ENCODE data around the gene DMKN. TPM values are rescaled to one million over a fixed set of nuclear protein-coding genes. Genes with fewer than 3 reads are reported as not detected.

DMKN gene
- total and polyA plus RNA-seq, 2 donors (not counting 1 experiment from before 2014, with no cell fraction given), result 2.8 to 14.2 TPM

GRCh38 chr19:35545001-35545854, 31.8 kb upstream of the DMKN start, which contains the start of gene TMEM147:
TMEM147 (plus strand) TSS chr19:35545626; CDS start chr19:35545740, 114 bp downstream.
- no peaks in the 10 kb centered on the region for H3K27me3 ChIP-seq (ENCODE audit: control insufficient read depth, insufficient read depth, low read length)
- peak; percentile 84 to 87 for DNase-seq (ENCODE audit: low read depth in 2 of 2)
- TF ChIP-seq CTCF (conservative IDR thresholded peaks at IDR 0.05 in 1 of 2, IDR thresholded peaks at IDR 0.05 in 1 of 2; ENCODE audit: low read depth in 1 of 2, low read length in 2 of 2) (no peak), EZH2 (IDR thresholded peaks at IDR 0.05; ENCODE audit: low read length, missing control alignments) (no peak)
- peaks cover 5% of the 10 kb centered on the region for H3K4me1 ChIP-seq (ENCODE audit: control insufficient read depth, extremely low read depth, insufficient read depth, low read length)
- H3K79me2 ChIP-seq (ENCODE audit: control insufficient read depth, insufficient read depth, low read length), result peaks cover 18% of the 10 kb centered on the region
- H3K4me3 ChIP-seq (replicated peaks in 1 of 4; ENCODE audit: control extremely low read depth in 1 of 4, insufficient read depth in 1 of 4, low read depth in 3 of 4, low read length in 4 of 4), result peak within 1 kb of the TSS; percentile 71 to 91 (median 74)
- peak within 1 kb of the TSS; percentile 97 for H3K9ac ChIP-seq (ENCODE audit: insufficient read depth, low read length)
- peaks cover 1% of the 10 kb centered on the region for H3K36me3 ChIP-seq (ENCODE audit: control insufficient read depth, insufficient read depth, low read length)
- peak within 1 kb of the TSS; percentile 83 for H3K4me2 ChIP-seq (ENCODE audit: extremely low read depth, insufficient read depth, low read length)
- no peaks in the 10 kb centered on the region for H3K9me3 ChIP-seq (ENCODE audit: control insufficient read depth, insufficient read depth, low read depth, low read length)
- peak within 1 kb of the TSS; percentile 77 for H2AFZ ChIP-seq (ENCODE audit: low read length)
- no peaks in the 10 kb centered on the region for H4K20me1 ChIP-seq (ENCODE audit: control insufficient read depth, extremely low read depth, insufficient read depth, low read length)
- H3K27ac ChIP-seq (ENCODE audit: insufficient read depth, low read length), result peak within 1 kb of the TSS; percentile 86

DNA sequence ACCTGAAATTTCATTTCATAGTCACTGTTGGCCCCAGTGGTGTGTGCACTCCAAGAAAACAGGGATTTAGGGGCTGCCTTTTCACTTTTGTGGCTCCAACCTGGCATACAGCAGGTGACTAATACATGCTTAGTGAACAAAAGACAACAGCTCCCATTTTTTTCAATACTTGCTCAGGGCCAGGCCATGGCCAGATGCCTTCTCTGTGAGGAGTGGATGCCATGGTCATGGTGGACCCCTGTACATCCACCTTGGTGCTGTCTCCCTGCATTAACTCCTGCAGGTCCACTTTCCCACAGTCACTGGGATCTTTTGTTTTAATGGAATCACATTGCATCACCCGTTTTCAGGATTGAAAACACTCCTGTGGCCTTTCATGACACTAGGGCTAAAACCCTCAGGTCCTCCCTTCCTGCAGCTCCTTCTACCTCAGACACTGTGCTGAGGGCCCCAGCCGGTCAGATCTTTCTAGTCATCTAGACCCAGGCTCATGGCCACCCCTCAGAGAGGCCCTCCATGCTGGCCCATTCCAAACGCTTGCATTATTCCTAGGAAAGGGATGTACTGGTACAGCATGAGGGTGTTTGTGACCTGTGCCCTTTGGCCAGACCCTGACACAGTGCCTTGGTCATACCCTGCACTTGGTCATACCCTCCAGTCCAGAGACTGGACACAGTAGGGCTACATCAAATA, 30.8 kb upstream of the DMKN start:
- Histone ChIP-seq H3K27ac (ENCODE audit: insufficient read depth, low read length) (peak overlapping the region; percentile 86), H3K9me3 (ENCODE audit: control insufficient read depth, insufficient read depth, low read depth, low read length) (no peaks in the 10 kb centered on the region), H3K9ac (ENCODE audit: insufficient read depth, low read length) (peak overlapping the region; percentile 97), H3K27me3 (ENCODE audit: control insufficient read depth, insufficient read depth, low read length) (no peaks in the 10 kb centered on the region), H4K20me1 (ENCODE audit: control insufficient read depth, extremely low read depth, insufficient read depth, low read length) (no peaks in the 10 kb centered on the region), H3K79me2 (ENCODE audit: control insufficient read depth, insufficient read depth, low read length) (peaks cover 18% of the 10 kb centered on the region), H3K4me3 (replicated peaks in 1 of 4; ENCODE audit: control extremely low read depth in 1 of 4, insufficient read depth in 1 of 4, low read depth in 3 of 4, low read length in 4 of 4) (peak overlapping the region; percentile 71 to 91 (median 74)), H3K36me3 (ENCODE audit: control insufficient read depth, insufficient read depth, low read length) (peaks cover 1% of the 10 kb centered on the region), H3K4me2 (ENCODE audit: extremely low read depth, insufficient read depth, low read length) (peak overlapping the region; percentile 83), H3K4me1 (ENCODE audit: control insufficient read depth, extremely low read depth, insufficient read depth, low read length) (peaks cover 5% of the 10 kb centered on the region), H2AFZ (ENCODE audit: low read length) (no peak overlapping the region)
- no peak for TF ChIP-seq EZH2 (IDR thresholded peaks at IDR 0.05; ENCODE audit: low read length, missing control alignments)
- no peak for TF ChIP-seq CTCF (conservative IDR thresholded peaks at IDR 0.05 in 1 of 2, IDR thresholded peaks at IDR 0.05 in 1 of 2; ENCODE audit: low read depth in 1 of 2, low read length in 2 of 2)
- DNase-seq (ENCODE audit: low read depth in 2 of 2), result no peak
